ENCODE data around the gene FMNL2.
A peak's percentile ranks its signal among the peaks of the same experiment; 100 is the strongest.

The FMNL2 gene

GRCh38 chr2:152694161-152694661 is 359.2 kb downstream of the FMNL2 start:
- H3K27me3 ChIP-seq (replicated peaks; ENCODE audit: control insufficient read depth, insufficient read depth, low read length, poor library complexity, severe bottlenecking): no peaks in the 10 kb centered on the region
- H3K36me3 ChIP-seq (ENCODE audit: control insufficient read depth, insufficient read depth, low read length): no peaks in the 10 kb centered on the region
- H3K4me1 ChIP-seq (ENCODE audit: control insufficient read depth, insufficient read depth, low read length, poor library complexity, severe bottlenecking): peaks cover 4% of the 10 kb centered on the region
- no peak overlapping the region for H3K27ac ChIP-seq (ENCODE audit: insufficient read depth, low read length, poor library complexity, severe bottlenecking)
- DNase-seq: peak in 1 of 3 donors; percentile 3
- peak overlapping the region; percentile 38 for H3K4me3 ChIP-seq (ENCODE audit: insufficient read depth, low read depth, low read length, poor library complexity, severe bottlenecking)
- H3K9me3 ChIP-seq (ENCODE audit: control insufficient read depth, low read length): no peaks in the 10 kb centered on the region

- no peaks in the 10 kb centered on the region for H3K9me3 ChIP-seq (ENCODE audit: control insufficient read depth, low read length)
- H3K4me1 ChIP-seq (ENCODE audit: control insufficient read depth, insufficient read depth, low read length, poor library complexity, severe bottlenecking): peaks cover 4% of the 10 kb centered on the region
- H3K4me3 ChIP-seq (ENCODE audit: insufficient read depth, low read depth, low read length, poor library complexity, severe bottlenecking): no peak overlapping the region
- no peak overlapping the region for H3K27ac ChIP-seq (ENCODE audit: insufficient read depth, low read length, poor library complexity, severe bottlenecking)
- DNase-seq: no peak
- H3K36me3 ChIP-seq (ENCODE audit: control insufficient read depth, insufficient read depth, low read length): no peaks in the 10 kb centered on the region
- no peaks in the 10 kb centered on the region for H3K27me3 ChIP-seq (replicated peaks; ENCODE audit: control insufficient read depth, insufficient read depth, low read length, poor library complexity, severe bottlenecking)
These were observed 360.8 kb downstream of the FMNL2 start for GRCh38 chr2:152695763-152696162.

- Histone ChIP-seq H3K9me3 (ENCODE audit: control insufficient read depth, low read length) (no peaks in the 10 kb centered on the region), H3K4me1 (ENCODE audit: control insufficient read depth, insufficient read depth, low read length, poor library complexity, severe bottlenecking) (peaks cover 4% of the 10 kb centered on the region), H3K27me3 (replicated peaks; ENCODE audit: control insufficient read depth, insufficient read depth, low read length, poor library complexity, severe bottlenecking) (no peaks in the 10 kb centered on the region), H3K27ac (ENCODE audit: insufficient read depth, low read length, poor library complexity, severe bottlenecking) (no peak overlapping the region), H3K36me3 (ENCODE audit: control insufficient read depth, insufficient read depth, low read length) (peaks cover 4% of the 10 kb centered on the region), H3K4me3 (ENCODE audit: insufficient read depth, low read depth, low read length, poor library complexity, severe bottlenecking) (no peak overlapping the region)
- DNase-seq: no peak
These were observed 361.5 kb downstream of the FMNL2 start for GRCh38 chr2:152696476-152696875.

Measured in effector memory CD4-positive, alpha-beta T cell (primary cell).